Epithelial cell of prostate (primary cell): ENCODE results near the gene TRIM29.

Experiments
- DNase-seq: peaks from one replicate; pipeline ENCODE4 v3.0.0-alpha.2; 2011; ENCODE audit warnings: low read depth, low spot score
- H3K27ac ChIP-seq: fragments of 450-650 bp; 2 replicates; pipeline ENCODE4 v1.5.1; 2017; ENCODE audit warnings: mild to moderate bottlenecking

The TRIM29 gene

GRCh38 chr11:120125509-120125908 is 12.4 kb downstream of the TRIM29 start:
- H3K27ac ChIP-seq, result peak overlapping the region; percentile 97
- DNase-seq, result no peak

- DNase-seq, result peak; percentile 51
- peak overlapping the region; percentile 97 for H3K27ac ChIP-seq
These were observed 12.9 kb downstream of the TRIM29 start for GRCh38 chr11:120125024-120125423.

- peak overlapping the region; percentile 97 for H3K27ac ChIP-seq
- no peak for DNase-seq
These were observed 13.6 kb downstream of the TRIM29 start for GRCh38 chr11:120124355-120124754.

GRCh38 chr11:120123946-120124345 is 14.0 kb downstream of the TRIM29 start:
- peak overlapping the region; percentile 97 for H3K27ac ChIP-seq
- peak; percentile 54 for DNase-seq

GRCh38 chr11:120122924-120123683 is 14.8 kb downstream of the TRIM29 start:
- H3K27ac ChIP-seq, result peak overlapping the region; percentile 97
- DNase-seq, result no peak

GRCh38 chr11:120121914-120122473 is 15.9 kb downstream of the TRIM29 start:
- peak overlapping the region; percentile 97 for H3K27ac ChIP-seq
- peak; percentile 85 for DNase-seq

- DNase-seq, result peak; percentile 83
- H3K27ac ChIP-seq, result peak overlapping the region; percentile 97
These were observed 16.6 kb downstream of the TRIM29 start for GRCh38 chr11:120121336-120121735.

DNA sequence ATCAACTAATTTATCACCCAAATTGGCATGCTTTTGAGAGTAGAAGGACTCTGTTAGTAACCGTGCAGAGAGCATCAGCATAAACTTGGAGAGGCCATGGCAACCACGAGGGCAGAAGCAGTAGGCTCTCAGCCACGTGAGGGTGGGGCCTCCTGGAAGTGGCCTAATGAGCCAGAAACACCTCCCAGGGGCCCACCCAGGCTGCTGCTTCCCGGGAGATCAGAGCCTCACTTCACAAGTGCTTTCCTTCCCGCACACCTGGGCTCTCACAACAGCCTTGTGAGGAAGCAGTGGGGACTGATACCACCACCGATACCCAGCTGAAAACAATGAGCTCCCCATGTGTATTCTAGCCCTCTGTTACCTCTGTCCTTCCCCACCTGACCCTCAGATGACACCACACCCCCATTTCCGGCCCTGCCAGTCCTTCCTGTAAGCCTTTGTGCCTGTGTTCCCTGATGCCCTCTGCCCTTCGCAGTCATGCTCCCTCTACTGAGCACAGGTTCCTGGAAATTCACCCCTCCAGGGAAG is 17.0 kb downstream of the TRIM29 start:
- DNase-seq, result no peak
- peak overlapping the region; percentile 97 for H3K27ac ChIP-seq

GRCh38 chr11:120119121-120119520 is 18.8 kb downstream of the TRIM29 start:
- H3K27ac ChIP-seq, result no peak overlapping the region
- no peak for DNase-seq

- H3K27ac ChIP-seq, result no peak overlapping the region
- no peak for DNase-seq
These were observed 19.9 kb downstream of the TRIM29 start for GRCh38 chr11:120117991-120118390.

GRCh38 chr11:120116966-120117365 is 20.9 kb downstream of the TRIM29 start:
- DNase-seq, result no peak
- H3K27ac ChIP-seq, result no peak overlapping the region

- H3K27ac ChIP-seq, result no peak overlapping the region
- DNase-seq, result no peak
These were observed 22.5 kb downstream of the TRIM29 start for GRCh38 chr11:120115272-120116000.

DNA sequence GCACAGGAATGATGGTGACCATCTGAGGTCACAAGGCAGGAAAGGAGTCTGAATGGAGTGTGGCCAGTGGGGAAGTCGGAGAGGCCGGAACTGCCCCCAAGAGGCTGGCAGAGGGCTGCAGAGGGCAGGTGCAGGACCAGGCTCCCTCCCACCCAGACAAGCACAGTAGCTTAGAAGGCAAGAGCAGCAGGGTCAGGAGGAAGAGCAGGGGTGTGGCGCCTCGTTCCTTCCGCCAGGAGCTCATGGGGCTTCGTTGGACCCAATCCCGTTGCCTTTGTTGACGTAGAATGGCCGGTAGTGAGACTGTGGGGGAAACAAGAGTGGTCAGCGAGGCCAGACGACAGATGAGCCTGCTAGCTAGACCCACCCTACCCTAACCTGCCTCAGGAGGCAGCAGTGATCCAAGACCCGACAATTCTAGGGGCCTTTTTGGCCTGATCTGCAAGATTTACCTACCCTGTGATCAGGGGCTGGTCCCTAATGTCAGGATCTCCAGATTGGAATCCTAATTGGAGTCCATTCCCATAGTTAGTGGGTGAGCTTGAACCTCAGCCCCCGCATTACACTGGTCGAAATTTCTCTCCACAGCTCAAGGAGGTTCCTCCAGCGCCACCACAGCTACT is 25.6 kb downstream of the TRIM29 start:
- DNase-seq, result no peak
- no peak overlapping the region for H3K27ac ChIP-seq

DNA sequence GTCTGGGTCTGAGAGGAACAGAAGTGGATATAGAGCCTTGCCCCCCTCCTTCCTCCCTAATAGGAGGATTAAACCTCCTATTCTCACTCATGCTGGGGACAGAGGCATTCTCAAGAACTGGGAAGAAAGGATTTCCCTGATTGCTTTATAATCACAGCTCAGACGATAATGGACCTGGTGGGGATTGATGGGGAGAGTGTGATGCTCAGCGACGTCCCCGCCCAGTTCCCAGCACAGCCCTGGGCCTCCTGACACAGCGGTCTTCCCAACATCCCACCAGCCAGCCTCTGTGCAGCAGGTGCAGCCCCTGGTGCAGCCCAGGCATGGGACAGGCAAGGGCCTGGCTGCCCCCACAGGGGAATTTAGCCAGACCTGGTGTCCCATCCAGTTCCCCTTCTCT is 28.4 kb downstream of the TRIM29 start:
- H3K27ac ChIP-seq, result no peak overlapping the region
- no peak for DNase-seq

GRCh38 chr11:120108785-120109168 is 29.1 kb downstream of the TRIM29 start:
- DNase-seq, result no peak
- no peak overlapping the region for H3K27ac ChIP-seq

- no peak overlapping the region for H3K27ac ChIP-seq
- no peak for DNase-seq
These were observed 29.6 kb downstream of the TRIM29 start for GRCh38 chr11:120108154-120108784.

- no peak for DNase-seq
- no peak overlapping the region for H3K27ac ChIP-seq
These were observed 30.2 kb downstream of the TRIM29 start for GRCh38 chr11:120107692-120108091.

DNA sequence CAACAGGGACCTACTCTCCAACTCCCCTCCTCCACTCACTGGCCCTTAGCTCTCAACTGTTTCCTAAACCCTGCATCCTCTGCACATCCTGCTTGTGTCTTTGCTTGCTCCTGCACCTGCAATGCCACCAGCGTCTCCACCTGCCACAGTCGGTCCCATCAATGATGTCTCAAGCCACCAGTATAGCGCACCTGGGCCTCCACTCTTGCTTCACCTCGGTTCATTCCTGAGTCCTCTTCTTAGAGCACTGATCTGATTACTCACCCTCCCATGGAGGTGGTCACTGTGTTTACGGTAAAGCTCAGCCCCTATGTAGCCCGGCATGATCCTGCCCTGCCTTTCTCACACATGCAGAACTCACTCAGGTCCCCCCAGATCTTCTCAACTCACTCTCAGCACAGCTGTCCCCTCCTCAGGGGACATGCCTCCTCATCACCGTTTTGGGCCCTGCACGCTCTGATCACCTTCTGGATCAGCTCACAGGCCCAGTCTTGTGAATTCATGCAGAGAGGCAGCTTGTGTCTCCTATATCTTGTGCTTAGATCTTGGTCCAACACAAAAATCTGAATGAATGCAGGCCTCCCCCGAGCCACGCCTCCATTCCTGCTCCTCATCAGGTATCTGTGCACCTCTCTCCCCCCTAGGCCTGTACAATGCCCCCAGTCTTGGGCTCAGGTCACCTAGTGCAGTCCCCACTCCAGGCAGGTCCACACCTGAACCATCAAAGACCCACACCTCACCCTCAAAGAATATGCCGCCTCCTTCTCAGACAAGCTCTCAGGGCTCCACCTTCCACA is 31.4 kb downstream of the TRIM29 start:
- H3K27ac ChIP-seq, result no peak overlapping the region
- DNase-seq, result no peak

GRCh38 chr11:120105576-120105975 is 32.3 kb downstream of the TRIM29 start:
- no peak for DNase-seq
- H3K27ac ChIP-seq, result no peak overlapping the region
